ENCODE results near the gene ATAD3C.
"Not testable (repeated sequence)": the region's sequence is repeated elsewhere in the genome, so short reads cannot be mapped to it uniquely, and the experiment has no call there.

Gene ATAD3C

DNA sequence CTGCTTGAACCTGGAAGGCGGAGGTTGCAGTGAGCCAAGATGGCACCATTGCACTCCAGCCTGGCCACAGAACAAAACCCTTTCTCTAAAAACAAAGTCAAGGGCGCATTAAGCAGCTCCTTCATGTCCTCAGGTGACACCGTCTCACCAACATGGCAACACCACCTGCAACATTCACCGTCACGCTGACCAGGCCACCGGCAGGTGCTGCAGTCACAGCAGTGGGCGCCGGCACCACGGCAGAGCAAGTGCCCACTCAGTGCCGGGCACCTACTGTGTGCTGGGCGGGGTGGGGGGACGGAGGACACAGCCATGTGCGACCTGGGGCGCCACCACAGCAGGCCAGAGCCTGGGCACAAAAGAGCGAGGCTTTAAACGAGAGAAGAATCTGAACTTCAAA is 34.2 kb downstream of the ATAD3C start:
- H3K4me3 ChIP-seq (ENCODE audit: low read depth, low read length): no peak overlapping the region
- TF ChIP-seq, protein P1, sequence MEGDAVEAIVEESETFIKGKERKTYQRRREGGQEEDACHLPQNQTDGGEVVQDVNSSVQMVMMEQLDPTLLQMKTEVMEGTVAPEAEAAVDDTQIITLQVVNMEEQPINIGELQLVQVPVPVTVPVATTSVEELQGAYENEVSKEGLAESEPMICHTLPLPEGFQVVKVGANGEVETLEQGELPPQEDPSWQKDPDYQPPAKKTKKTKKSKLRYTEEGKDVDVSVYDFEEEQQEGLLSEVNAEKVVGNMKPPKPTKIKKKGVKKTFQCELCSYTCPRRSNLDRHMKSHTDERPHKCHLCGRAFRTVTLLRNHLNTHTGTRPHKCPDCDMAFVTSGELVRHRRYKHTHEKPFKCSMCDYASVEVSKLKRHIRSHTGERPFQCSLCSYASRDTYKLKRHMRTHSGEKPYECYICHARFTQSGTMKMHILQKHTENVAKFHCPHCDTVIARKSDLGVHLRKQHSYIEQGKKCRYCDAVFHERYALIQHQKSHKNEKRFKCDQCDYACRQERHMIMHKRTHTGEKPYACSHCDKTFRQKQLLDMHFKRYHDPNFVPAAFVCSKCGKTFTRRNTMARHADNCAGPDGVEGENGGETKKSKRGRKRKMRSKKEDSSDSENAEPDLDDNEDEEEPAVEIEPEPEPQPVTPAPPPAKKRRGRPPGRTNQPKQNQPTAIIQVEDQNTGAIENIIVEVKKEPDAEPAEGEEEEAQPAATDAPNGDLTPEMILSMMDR (IDR thresholded peaks at IDR 0.05; ENCODE audit: low read depth, low read length, missing control alignments): no peak
- no peak for DNase-seq (ENCODE audit: low read depth)

DNA sequence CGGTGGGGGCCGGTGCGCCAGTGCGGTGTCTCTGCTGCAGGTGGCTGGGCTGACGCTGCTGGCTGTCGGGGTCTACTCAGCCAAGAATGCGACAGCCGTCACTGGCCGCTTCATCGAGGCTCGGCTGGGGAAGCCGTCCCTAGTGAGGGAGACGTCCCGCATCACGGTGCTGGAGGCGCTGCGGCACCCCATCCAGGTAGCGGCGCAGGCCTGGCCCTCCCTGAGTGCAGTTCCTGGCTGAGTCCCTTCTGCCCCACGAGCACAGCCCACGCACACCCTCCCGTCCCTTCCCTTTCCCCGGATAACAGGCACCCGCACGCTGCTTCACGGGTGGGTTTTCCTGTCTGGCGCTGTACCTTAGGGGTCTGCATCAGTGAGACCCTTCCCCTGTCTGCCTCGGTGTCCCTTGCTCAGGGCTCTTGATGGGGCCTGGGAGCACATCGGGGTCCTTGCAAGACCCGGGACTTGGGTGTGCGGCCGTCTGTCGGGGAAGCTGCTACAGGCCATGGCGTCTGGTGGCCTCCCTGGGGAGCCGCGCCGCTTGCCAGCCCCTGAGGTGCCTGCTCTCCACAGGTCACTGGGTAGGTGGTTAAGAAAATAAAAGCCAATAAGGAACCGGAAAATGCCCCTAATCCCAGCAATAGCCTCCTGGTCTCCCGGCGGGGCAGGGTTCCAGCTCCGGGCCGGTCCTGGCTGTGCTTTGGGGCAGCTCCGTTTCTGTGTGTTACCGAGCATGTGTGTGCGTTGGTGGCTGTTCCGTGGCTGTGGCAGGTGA is 35.7 kb downstream of the ATAD3C start:
- not testable (repeated sequence) for DNase-seq (ENCODE audit: low read depth); H3K4me3 ChIP-seq (ENCODE audit: low read depth, low read length)

DNA sequence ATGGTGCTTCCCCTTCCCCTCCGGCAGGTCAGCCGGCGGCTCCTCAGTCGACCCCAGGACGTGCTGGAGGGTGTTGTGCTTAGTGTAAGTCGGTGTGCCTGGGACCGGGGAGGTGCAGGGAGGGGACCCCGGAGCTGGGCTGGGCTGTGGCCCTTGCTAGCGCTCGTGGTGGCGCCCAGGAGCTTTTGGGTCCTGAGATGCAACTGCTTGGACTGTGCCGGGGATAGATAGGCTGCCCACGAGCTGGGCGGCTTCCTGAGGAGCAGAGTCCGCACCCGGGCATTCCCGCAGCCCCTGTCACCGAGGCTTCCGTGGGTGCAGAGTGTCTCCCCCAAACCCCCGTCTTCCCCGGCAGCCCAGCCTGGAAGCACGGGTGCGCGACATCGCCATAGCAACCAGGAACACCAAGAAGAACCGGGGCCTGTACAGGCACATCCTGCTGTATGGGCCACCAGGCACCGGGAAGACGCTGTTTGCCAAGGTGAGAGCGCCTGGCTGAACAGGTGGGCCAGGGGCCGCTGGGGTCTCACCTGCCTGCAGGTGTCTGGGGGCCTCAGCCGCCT is 36.3 kb downstream of the ATAD3C start:
- not testable (repeated sequence) for DNase-seq (ENCODE audit: low read depth); H3K4me3 ChIP-seq (ENCODE audit: low read depth, low read length)

DNA sequence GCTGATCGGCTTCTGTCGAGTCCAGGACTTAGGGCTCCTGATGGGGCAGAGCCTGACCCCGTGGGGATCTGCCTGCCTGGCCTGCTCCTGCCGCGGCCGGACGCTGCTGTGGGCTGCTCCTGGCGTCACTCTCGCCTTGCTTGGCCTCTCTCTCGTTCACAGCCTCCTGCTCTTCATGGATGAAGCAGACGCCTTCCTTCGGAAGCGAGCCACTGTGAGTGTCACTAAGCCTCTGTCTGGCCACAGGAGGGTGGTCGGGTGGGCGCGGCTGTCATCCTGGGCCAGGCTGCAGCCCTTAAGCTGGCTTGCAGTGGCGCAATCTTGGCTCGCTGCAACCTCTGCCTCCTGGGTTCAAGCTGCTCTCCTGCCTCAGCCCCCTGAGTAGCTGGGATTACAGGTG is 38.2 kb downstream of the ATAD3C start:
- TF ChIP-seq, protein P1 (IDR thresholded peaks at IDR 0.05; ENCODE audit: low read depth, low read length, missing control alignments): no peak
- no peak for DNase-seq (ENCODE audit: low read depth)
- no peak overlapping the region for H3K4me3 ChIP-seq (ENCODE audit: low read depth, low read length)

DNA sequence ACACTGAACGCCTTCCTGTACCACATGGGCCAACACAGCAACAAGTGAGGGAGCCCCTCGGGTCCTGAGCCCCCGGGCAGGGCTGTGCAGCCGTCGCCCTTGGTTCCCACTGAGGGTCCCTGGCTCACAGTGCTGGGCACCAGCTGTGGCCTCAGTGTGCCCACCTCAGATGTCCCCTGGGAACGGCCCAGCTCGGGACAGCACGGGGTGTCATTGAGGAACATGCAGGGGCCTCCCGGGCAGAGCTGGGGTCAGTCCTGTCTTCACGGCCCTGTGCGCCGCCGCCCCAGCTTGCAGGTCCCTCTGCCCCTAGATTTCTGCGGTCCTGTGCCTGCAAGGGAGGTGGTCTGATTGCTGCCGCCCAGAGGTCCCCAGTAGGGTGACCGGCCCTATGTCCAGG is 39.7 kb downstream of the ATAD3C start:
- no peak overlapping the region for H3K4me3 ChIP-seq (ENCODE audit: low read depth, low read length)
- TF ChIP-seq, protein P1 (IDR thresholded peaks at IDR 0.05; ENCODE audit: low read depth, low read length, missing control alignments): no peak
- no peak for DNase-seq (ENCODE audit: low read depth)

DNA sequence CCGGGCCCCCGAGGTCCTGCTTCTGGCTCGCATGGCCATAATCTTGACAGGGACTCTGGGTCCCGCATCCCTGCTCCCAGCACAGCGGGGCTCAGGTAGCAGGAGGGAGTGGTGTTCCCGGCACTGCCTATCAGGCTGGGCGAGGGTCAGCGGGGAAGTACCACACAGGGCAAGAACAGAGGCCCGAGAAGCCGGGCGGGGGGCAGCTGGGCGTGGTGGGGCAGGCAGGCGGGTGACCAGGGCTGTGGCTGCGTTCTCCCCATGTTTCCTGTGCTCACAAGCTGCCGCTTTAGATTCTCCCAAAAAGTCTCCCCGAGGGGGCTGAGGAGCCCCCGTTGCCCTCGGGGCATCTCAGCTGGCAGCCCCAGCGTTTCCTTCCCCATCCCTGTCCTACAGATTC is 40.4 kb downstream of the ATAD3C start:
- H3K4me3 ChIP-seq (ENCODE audit: low read depth, low read length): no peak overlapping the region
- no peak for DNase-seq (ENCODE audit: low read depth)
- TF ChIP-seq, protein P1 (IDR thresholded peaks at IDR 0.05; ENCODE audit: low read depth, low read length, missing control alignments): no peak

DNA sequence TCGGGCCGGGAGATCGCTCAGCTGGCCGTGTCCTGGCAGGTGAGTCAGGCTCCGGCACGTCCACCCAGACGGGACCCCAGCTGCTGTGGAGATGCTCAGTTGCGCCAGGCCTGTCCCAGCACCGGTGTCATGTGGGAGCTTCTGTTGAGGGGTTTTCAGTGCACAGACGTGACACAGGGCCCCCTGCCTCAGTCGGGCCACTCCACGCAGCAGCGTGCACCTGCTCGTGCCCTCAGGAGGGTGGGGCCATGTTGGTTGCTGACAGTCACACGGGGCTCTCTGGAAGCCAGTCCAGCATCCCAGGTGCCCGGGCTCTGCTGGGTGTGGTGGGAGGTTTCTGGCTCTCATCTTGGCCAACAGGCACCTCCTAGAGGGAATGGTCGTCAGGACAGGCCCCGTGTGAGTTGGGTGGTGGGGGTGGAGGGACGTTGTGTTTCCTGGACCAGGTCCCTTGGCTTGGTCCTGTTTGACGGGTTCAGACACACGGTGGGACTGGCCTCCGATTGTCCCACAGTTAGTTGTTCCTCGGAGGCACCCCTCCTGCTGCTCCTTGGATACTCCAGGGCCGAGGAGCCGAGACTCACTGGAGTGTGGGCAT is 41.2 kb downstream of the ATAD3C start:
- no peak for DNase-seq (ENCODE audit: low read depth)
- no peak overlapping the region for H3K4me3 ChIP-seq (ENCODE audit: low read depth, low read length)
- TF ChIP-seq, protein P1 (IDR thresholded peaks at IDR 0.05; ENCODE audit: low read depth, low read length, missing control alignments): no peak

DNA sequence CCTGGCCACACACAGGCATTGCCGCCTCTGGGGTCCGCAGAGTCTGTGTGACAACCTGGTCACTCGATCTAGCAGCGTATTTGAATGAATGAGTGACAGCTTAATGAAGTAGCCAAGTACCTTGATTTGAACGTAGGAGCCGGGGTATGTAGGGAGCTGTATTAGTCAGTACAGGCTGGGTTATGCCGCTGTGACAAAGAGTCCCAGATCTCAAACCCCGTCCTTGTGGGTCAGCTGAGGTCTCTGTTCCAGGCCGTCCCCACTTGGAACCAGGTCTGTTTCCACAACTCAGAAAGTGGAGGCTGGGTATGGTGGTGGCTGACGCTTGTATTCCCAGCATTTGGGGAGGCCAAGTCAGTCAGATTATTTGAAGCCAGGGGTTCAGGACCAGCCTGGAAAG is 42.1 kb downstream of the ATAD3C start:
- TF ChIP-seq, protein P1 (IDR thresholded peaks at IDR 0.05; ENCODE audit: low read depth, low read length, missing control alignments): no peak
- DNase-seq (ENCODE audit: low read depth): no peak
- H3K4me3 ChIP-seq (ENCODE audit: low read depth, low read length): no peak overlapping the region

DNA sequence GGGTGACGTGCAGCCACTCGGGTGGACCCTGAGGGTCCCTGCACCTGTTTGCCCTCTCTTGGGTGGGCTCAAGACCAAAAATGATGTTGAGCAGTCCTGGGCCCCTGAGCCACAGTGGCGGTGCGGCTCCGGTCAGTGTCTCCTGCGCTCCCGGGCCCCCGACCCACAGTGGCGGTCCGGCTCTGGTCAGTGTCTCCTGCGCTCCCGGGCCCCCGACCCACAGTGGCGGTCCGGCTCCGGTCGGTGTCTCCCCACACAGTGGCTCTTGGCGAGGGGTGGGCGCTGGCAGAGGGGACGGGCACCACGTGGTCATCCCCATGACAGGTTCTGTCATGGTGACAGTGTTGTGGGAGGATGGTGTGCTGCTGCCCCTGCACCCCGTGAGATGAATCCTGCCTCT is 44.8 kb downstream of the ATAD3C start:
- H3K4me3 ChIP-seq (ENCODE audit: low read depth, low read length); DNase-seq (ENCODE audit: low read depth): not testable (repeated sequence)

DNA sequence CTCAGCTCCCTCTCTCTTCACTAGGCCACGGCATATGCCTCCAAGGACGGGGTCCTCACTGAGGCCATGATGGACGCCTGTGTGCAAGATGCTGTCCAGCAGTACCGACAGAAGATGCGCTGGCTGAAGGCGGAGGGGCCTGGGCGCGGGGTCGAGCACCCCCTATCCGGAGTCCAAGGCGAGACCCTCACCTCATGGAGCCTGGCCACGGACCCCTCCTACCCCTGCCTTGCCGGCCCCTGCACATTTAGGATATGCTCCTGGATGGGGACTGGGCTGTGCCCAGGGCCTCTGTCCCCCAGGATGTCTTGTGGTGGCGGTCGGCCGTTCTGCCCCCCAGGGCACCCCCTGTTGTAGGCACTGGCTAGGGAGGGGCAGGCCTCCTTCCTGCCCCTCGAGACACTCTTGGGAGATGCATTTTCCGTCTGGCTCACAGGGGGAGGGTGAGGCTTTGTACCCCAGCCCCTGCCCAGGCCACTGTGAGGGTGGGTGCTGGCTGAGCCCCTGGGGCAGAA is 46.0 kb downstream of the ATAD3C start:
- H3K4me3 ChIP-seq (ENCODE audit: low read depth, low read length); DNase-seq (ENCODE audit: low read depth): not testable (repeated sequence)
